GM21423 (cell line): ENCODE measurements around the gene OR52A1.
"Not testable (repeated sequence)": the region's sequence is repeated elsewhere in the genome, so short reads cannot be mapped to it uniquely, and the experiment has no call there.

Experiments used
- ATAC-seq: cut with Tn5 transposase; IDR thresholded peaks from one replicate; pipeline ENCODE4 v1.9.1; 2021; ENCODE audit warnings: mild to moderate bottlenecking, moderate library complexity; ENCODE audit not compliant: unreplicated experiment

OR52A1 gene

GRCh38 chr11:5154657-5155056 is at the start of gene OR52A1:
Gene OR52A1 (minus strand): TSS chr11:5154757. CDS start chr11:5152369, 2,388 bp downstream.
- no peak for ATAC-seq

GRCh38 chr11:5203366-5203765 is 48.8 kb upstream of the OR52A1 start:
- no peak for ATAC-seq

- ATAC-seq: no peak
Observed at GRCh38 chr11:5200582-5200981, 46.0 kb upstream of the OR52A1 start, which contains the start of gene OR51V1. Gene OR51V1 (minus strand): TSS chr11:5200682. CDS start chr11:5200682, 0 bp downstream.

GRCh38 chr11:5198285-5198684 is 43.7 kb upstream of the OR52A1 start:
- ATAC-seq: no peak

GRCh38 chr11:5197536-5197935 is 43.0 kb upstream of the OR52A1 start:
- no peak for ATAC-seq

GRCh38 chr11:5196731-5197130 is 42.2 kb upstream of the OR52A1 start:
- ATAC-seq: no peak

GRCh38 chr11:5196067-5196466 is 41.5 kb upstream of the OR52A1 start:
- no peak for ATAC-seq

- ATAC-seq: no peak
Observed at GRCh38 chr11:5192738-5193137, 38.2 kb upstream of the OR52A1 start.

- ATAC-seq: no peak
Observed at GRCh38 chr11:5188201-5188600, 33.6 kb upstream of the OR52A1 start.

GRCh38 chr11:5178046-5178837 is 23.7 kb upstream of the OR52A1 start:
- ATAC-seq: no peak

GRCh38 chr11:5174934-5175333 is 20.4 kb upstream of the OR52A1 start:
- no peak for ATAC-seq

GRCh38 chr11:5171856-5172255 is 17.3 kb upstream of the OR52A1 start:
- ATAC-seq: no peak

GRCh38 chr11:5165898-5166297 is 11.3 kb upstream of the OR52A1 start:
- not testable (repeated sequence) for ATAC-seq

GRCh38 chr11:5164807-5165206 is 10.2 kb upstream of the OR52A1 start:
- not testable (repeated sequence) for ATAC-seq

GRCh38 chr11:5161045-5161444 is 6.5 kb upstream of the OR52A1 start:
- ATAC-seq: not testable (repeated sequence)

- ATAC-seq: not testable (repeated sequence)
Observed at GRCh38 chr11:5160217-5160616, 5.7 kb upstream of the OR52A1 start.

GRCh38 chr11:5159806-5160205 is 5.2 kb upstream of the OR52A1 start:
- ATAC-seq: no peak

GRCh38 chr11:5153574-5154431 is 754 bp downstream of the OR52A1 start:
- ATAC-seq: no peak

- no peak for ATAC-seq
Observed at GRCh38 chr11:5151713-5152153, 2.8 kb downstream of the OR52A1 start.

GRCh38 chr11:5144206-5144605 is 10.4 kb downstream of the OR52A1 start:
- not testable (repeated sequence) for ATAC-seq

- no peak for ATAC-seq
Observed at GRCh38 chr11:5137996-5138395, 16.6 kb downstream of the OR52A1 start, which contains the start of gene OR52A5. Gene OR52A5 (minus strand): TSS chr11:5138356. CDS start chr11:5132642, 5,714 bp downstream.

GRCh38 chr11:5137014-5137413 is 17.5 kb downstream of the OR52A1 start:
- ATAC-seq: no peak
